Activated naive CD4-positive, alpha-beta T cell treated with anti-CD3 and anti-CD28 coated beads, Interleukin-2, amount 10 ng/mL, durations not matched to agents 7 days and 5 days (primary cell): ENCODE measurements around the gene RPL36.
A peak's percentile ranks its signal among the peaks of the same experiment; 100 is the strongest.

Source experiments
- CTCF ChIA-PET: fragments of 350-600 bp; sonication (Branson Sonifier 250); formaldehyde crosslinking; loops from one replicate; lab custom pipeline; 2021; ENCODE audit warnings: antibody characterized with exemption; lab: Charles Lee
- DNase-seq: peaks from one replicate; pipeline ENCODE4 v3.0.0-alpha.2; 2020
- H3K27ac Mint-ChIP-seq: one replicate; pipeline ENCODE4 v1.8.0; 2021; ENCODE audit warnings: mild to moderate bottlenecking, moderate library complexity, mixed read lengths
- H3K27me3 Mint-ChIP-seq: one replicate; pipeline ENCODE4 v1.8.0; 2021; ENCODE audit warnings: mild to moderate bottlenecking, mixed read lengths
- H3K36me3 Mint-ChIP-seq: one replicate; pipeline ENCODE4 v1.8.0; 2021; ENCODE audit warnings: mixed read lengths
- H3K4me1 Mint-ChIP-seq: one replicate; pipeline ENCODE4 v1.8.0; 2021; ENCODE audit warnings: mixed read lengths
- H3K4me3 Mint-ChIP-seq: one replicate; pipeline ENCODE4 v1.8.0; 2021; ENCODE audit warnings: mild to moderate bottlenecking, moderate library complexity, mixed read lengths
- H3K9me3 Mint-ChIP-seq: one replicate; pipeline ENCODE4 v1.8.0; 2021; ENCODE audit warnings: mixed read lengths

The RPL36 gene

GRCh38 chr19:5690955-5691821 lies 1.1 kb downstream of the RPL36 start:
- peak; percentile 51 for DNase-seq
- Mint-ChIP-seq H3K9me3 (no peaks in the 10 kb centered on the region), H3K36me3 (peaks cover 33% of the 10 kb centered on the region), H3K4me3 (peak overlapping the region; percentile 95), H3K4me1 (peaks cover 38% of the 10 kb centered on the region), H3K27me3 (peaks cover 12% of the 10 kb centered on the region), H3K27ac (peak overlapping the region; percentile 92)
- CTCF ChIA-PET, result interaction anchor here (1.1 to 3.3 kb wide), 4 partner anchors 21 to 137 kb away, joined by 3 to 19 read pairs (median 8); partner anchors contain the start of genes CATSPERD and LONP1

- Mint-ChIP-seq H3K27me3 (peaks cover 8% of the 10 kb centered on the region), H3K36me3 (peaks cover 39% of the 10 kb centered on the region), H3K4me3 (peak overlapping the region; percentile 95), H3K4me1 (peaks cover 34% of the 10 kb centered on the region), H3K27ac (peak overlapping the region; percentile 64), H3K9me3 (no peaks in the 10 kb centered on the region)
- DNase-seq, result no peak
- CTCF ChIA-PET, result interaction anchor here (1.1 to 3.3 kb wide), 4 partner anchors 20 to 136 kb away, joined by 3 to 19 read pairs (median 8); partner anchors contain the start of genes CATSPERD and LONP1
Measured at GRCh38 chr19:5691822-5692722, 2.0 kb downstream of the RPL36 start.

- Mint-ChIP-seq H3K27me3 (peaks cover 8% of the 10 kb centered on the region), H3K9me3 (no peaks in the 10 kb centered on the region), H3K4me3 (peak overlapping the region; percentile 95), H3K36me3 (peaks cover 41% of the 10 kb centered on the region), H3K4me1 (peaks cover 34% of the 10 kb centered on the region), H3K27ac (peak overlapping the region; percentile 55)
- CTCF ChIA-PET, result no interaction called here
- DNase-seq, result no peak
Measured at GRCh38 chr19:5692723-5693194, 2.7 kb downstream of the RPL36 start.

GRCh38 chr19:5693195-5694166 lies 3.4 kb downstream of the RPL36 start:
- Mint-ChIP-seq H3K9me3 (no peaks in the 10 kb centered on the region), H3K36me3 (peaks cover 41% of the 10 kb centered on the region), H3K4me1 (peaks cover 29% of the 10 kb centered on the region), H3K4me3 (no peak overlapping the region), H3K27ac (no peak overlapping the region), H3K27me3 (peaks cover 8% of the 10 kb centered on the region)
- CTCF ChIA-PET, result no interaction called here
- no peak for DNase-seq

- peaks cover 47% of the 10 kb centered on the region for H3K36me3 Mint-ChIP-seq
- H3K27me3 Mint-ChIP-seq, result peaks cover 8% of the 10 kb centered on the region
- H3K9me3 Mint-ChIP-seq, result no peaks in the 10 kb centered on the region
- H3K27ac Mint-ChIP-seq, result no peak overlapping the region
- no peak overlapping the region for H3K4me3 Mint-ChIP-seq
- H3K4me1 Mint-ChIP-seq, result peaks cover 26% of the 10 kb centered on the region
- no peak for DNase-seq
- CTCF ChIA-PET, result interaction anchor here (1.0 kb wide), 1 partner anchor 24 kb away, joined by 3 read pairs; no protein-coding TSS in a partner anchor
Measured at GRCh38 chr19:5694167-5694955, 4.3 kb downstream of the RPL36 start.

- Mint-ChIP-seq H3K4me1 (peaks cover 22% of the 10 kb centered on the region), H3K27ac (no peak overlapping the region), H3K27me3 (peaks cover 6% of the 10 kb centered on the region), H3K9me3 (no peaks in the 10 kb centered on the region), H3K36me3 (peaks cover 45% of the 10 kb centered on the region), H3K4me3 (no peak overlapping the region)
- CTCF ChIA-PET, result interaction anchor here (1.0 kb wide), 1 partner anchor 24 kb away, joined by 3 read pairs; no protein-coding TSS in a partner anchor
- DNase-seq, result no peak
Measured at GRCh38 chr19:5694956-5695648, 5.0 kb downstream of the RPL36 start.

GRCh38 chr19:5695649-5696195 lies 5.6 kb downstream of the RPL36 start:
- no peak for DNase-seq
- H3K36me3 Mint-ChIP-seq, result peaks cover 44% of the 10 kb centered on the region
- no peak overlapping the region for H3K27ac Mint-ChIP-seq
- H3K4me3 Mint-ChIP-seq, result no peak overlapping the region
- CTCF ChIA-PET, result interaction anchor here (1.0 kb wide), 1 partner anchor 23 kb away, joined by 3 read pairs; no protein-coding TSS in a partner anchor
- no peaks in the 10 kb centered on the region for H3K27me3 Mint-ChIP-seq
- peaks cover 19% of the 10 kb centered on the region for H3K4me1 Mint-ChIP-seq
- no peaks in the 10 kb centered on the region for H3K9me3 Mint-ChIP-seq

GRCh38 chr19:5696196-5697021 lies 6.3 kb downstream of the RPL36 start:
- no peak for DNase-seq
- no peak overlapping the region for H3K4me3 Mint-ChIP-seq
- no peak overlapping the region for H3K27ac Mint-ChIP-seq
- H3K36me3 Mint-ChIP-seq, result peaks cover 45% of the 10 kb centered on the region
- peaks cover 14% of the 10 kb centered on the region for H3K4me1 Mint-ChIP-seq
- no peaks in the 10 kb centered on the region for H3K9me3 Mint-ChIP-seq
- no peaks in the 10 kb centered on the region for H3K27me3 Mint-ChIP-seq
- CTCF ChIA-PET, result no interaction called here

GRCh38 chr19:5697022-5697889 lies 7.2 kb downstream of the RPL36 start:
- no peaks in the 10 kb centered on the region for H3K9me3 Mint-ChIP-seq
- CTCF ChIA-PET, result no interaction called here
- DNase-seq, result no peak
- H3K27me3 Mint-ChIP-seq, result no peaks in the 10 kb centered on the region
- no peak overlapping the region for H3K4me3 Mint-ChIP-seq
- H3K27ac Mint-ChIP-seq, result no peak overlapping the region
- H3K36me3 Mint-ChIP-seq, result peaks cover 45% of the 10 kb centered on the region
- peaks cover 10% of the 10 kb centered on the region for H3K4me1 Mint-ChIP-seq

- no peaks in the 10 kb centered on the region for H3K27me3 Mint-ChIP-seq
- H3K9me3 Mint-ChIP-seq, result no peaks in the 10 kb centered on the region
- no peak overlapping the region for H3K4me3 Mint-ChIP-seq
- H3K27ac Mint-ChIP-seq, result peak overlapping the region; percentile 14
- peaks cover 2% of the 10 kb centered on the region for H3K4me1 Mint-ChIP-seq
- CTCF ChIA-PET, result no interaction called here
- no peak for DNase-seq
- H3K36me3 Mint-ChIP-seq, result peaks cover 38% of the 10 kb centered on the region
Measured at GRCh38 chr19:5697890-5698634, 8.0 kb downstream of the RPL36 start.
